ENCODE results near the gene FBLIM1.

- TF ChIP-seq CTCF (IDR thresholded peaks at IDR 0.05) (no peak), POLR2A (IDR thresholded peaks at IDR 0.05) (no peak)
These were observed 28.0 kb downstream of the FBLIM1 start for GRCh38 chr1:15786581-15786980.

All from thyroid gland (tissue), 4 donors.